SHP77 (cell line): ENCODE measurements around the gene PTPN2.
"Not testable (repeated sequence)": the region's sequence is repeated elsewhere in the genome, so short reads cannot be mapped to it uniquely, and the experiment has no call there.

ENCODE experiments used
- DNase-seq, 2 experiments: peaks; one replicate each; lab custom pipeline; 2025; lab: John Stamatoyannopoulos, UW

PTPN2 gene

GRCh38 chr18:12891561-12891960 is 7.5 kb upstream of the PTPN2 start:
- no peak for DNase-seq

GRCh38 chr18:12890964-12891363 is 6.9 kb upstream of the PTPN2 start:
- no peak for DNase-seq

GRCh38 chr18:12886498-12887126 is 2.6 kb upstream of the PTPN2 start:
- DNase-seq: peak in 1 of 2 experiments; percentile 41

DNA sequence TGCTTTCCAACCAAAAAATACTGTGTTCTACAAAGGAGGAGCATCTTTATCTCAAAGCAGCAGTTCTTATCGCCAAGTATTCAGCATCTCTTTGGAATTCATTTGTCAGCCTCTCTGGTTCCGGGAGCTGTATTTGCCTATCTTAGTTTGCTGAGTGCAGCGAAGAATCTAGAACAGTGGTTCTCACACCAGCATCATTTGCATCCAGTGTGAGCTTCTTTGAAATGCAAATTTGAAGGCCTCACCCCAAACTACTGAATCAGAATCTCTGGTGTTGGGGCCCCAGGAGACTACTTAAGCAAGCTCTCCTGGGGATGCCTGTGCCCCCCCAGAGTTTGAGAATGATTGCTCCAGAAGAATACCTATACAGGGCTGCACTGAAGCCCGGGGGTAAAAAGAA is 1.5 kb upstream of the PTPN2 start:
- no peak for DNase-seq

GRCh38 chr18:12884406-12885323 is 628 bp upstream of the PTPN2 start:
- peak in 1 of 2 experiments; percentile 62 for DNase-seq

- no peak for DNase-seq
Measured at GRCh38 chr18:12883372-12883683, 709 bp downstream of the PTPN2 start.

- no peak for DNase-seq
Measured at GRCh38 chr18:12882453-12883371, 1.3 kb downstream of the PTPN2 start.

DNA sequence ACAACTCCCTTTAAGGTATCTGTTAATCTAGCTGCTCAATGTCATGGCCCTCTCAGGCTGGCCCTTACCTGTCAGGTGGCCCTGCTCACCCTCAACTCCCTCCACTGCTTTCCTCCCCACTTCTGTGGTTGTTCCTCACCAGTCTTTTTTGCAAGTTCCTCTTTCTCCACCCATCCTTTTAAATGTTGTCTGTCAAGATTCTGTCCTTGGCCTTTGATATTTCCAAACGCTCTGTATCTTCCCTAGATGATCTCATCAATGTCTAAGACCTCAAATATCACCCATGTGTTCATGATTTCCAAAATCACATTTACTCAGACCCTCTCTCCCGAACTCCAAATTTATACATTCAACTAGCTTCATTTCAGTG is 3.5 kb downstream of the PTPN2 start:
- DNase-seq: no peak

DNA sequence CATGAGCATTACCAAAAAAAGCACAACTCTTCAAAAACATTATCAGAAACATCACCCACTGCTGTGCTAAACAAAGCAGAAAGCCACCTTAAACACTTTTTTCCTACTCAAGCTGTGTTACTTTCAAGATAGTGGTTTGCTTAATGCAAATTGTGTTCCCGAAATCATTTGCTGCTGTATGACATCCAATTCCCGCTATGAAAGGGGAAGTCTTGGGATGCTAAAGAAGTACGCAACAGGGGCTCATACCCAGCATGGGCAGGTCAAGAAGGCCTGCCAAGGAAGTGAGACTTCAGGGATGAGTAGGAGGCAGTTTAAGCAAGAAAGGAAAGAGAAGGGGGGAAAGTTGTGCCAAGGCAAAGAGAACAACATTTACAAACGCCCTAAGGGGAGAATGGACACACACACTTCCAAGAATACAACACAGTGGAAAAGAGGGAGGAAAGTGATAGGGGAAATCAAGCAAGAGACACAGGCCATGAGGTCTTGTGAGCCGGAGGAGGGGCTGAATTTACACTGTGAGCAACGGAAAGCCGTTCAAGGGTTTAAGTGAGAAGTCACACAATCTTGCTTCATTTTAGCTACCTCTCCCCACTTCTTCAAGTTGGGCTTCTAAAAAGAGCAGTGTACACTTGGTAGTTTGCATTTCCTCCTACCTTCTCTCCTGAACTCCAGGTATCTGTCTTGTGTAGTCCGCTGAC is 4.0 kb downstream of the PTPN2 start:
- DNase-seq: no peak

DNA sequence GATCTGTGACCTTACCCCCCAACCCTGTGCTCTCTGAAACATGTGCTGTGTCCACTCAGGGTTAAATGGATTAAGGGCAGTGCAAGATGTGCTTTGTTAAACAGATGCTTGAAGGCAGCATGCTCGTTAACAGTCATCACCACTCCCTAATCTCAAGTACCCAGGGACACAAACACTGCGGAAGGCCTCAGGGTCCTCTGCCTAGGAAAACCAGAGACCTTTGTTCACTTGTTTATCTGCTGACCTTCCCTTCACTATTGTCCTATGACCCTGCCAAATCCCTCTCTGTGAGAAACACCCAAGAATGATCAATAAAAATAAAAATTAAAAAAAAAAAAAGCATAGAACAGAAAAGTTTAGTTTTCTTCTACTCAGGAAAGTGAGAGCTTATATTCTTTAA is 9.0 kb downstream of the PTPN2 start:
- DNase-seq: not testable (repeated sequence)

DNA sequence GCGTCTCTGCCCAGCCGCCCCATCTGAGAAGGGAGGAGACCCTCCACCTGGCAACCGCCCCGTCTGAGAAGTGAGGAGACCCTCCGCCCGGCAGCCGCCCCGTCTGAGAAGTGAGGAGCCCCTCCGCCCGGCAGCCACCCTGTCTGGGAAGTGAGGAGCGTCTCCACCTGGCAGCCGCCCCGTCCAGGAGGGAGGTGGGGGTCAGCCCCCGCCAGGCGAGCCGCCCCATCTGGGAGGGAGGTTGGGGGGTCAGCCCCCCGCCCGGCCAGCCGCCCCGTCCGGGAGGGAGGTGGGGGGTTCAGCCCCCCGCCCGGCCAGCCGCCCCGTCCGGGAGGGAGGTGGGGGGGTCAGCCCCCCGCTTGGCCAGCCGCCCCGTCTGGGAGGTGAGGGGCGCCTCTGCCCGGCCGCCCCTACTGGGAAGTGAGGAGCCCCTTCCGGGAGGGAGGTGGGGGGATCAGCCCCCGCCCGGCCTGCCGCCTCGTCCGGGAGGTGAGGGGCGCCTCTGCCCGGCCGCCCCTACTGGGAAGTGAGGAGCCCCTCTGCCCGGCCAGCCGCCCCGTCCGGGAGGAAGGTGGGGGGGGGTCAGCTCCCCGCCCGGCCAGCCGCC is 10.0 kb downstream of the PTPN2 start:
- DNase-seq: not testable (repeated sequence)

DNA sequence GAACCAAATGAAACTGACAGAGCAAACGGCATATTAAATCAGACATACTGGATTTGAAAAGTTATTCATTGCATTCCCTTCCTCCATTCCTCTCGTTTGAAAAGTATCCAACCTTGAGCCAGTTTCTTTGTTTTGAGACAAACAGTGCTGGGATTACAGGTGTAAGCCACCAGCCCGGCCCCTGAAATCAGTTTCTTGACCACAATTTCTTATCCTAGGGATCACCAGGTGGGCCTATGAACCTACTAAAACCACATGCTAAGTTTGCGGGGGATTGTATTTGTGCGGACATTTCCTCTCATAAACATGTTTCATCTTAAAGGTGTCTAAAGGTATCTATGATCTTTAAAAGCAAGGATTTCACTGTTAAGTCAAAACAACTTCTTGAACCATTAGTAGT is 11.6 kb downstream of the PTPN2 start:
- DNase-seq: no peak

DNA sequence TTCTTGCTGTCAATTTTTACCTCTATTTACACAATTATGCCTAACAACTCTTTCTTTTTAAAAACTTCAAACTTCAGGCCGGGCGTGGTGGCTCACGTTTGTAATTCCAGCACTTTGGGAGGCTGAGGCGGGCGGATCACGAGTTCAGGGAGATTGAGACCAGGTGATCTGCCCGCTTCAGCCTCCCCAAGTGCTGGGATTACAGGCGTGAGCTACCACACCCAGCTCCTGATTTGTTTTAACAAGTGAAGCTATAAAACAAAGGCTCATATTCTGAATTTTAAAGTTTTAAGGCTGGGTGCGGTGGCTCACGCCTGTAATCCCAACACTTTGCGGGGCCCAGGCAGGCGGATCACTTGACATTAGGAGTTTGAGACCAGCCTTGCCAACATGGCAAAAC is 15.5 kb downstream of the PTPN2 start:
- no peak for DNase-seq

DNA sequence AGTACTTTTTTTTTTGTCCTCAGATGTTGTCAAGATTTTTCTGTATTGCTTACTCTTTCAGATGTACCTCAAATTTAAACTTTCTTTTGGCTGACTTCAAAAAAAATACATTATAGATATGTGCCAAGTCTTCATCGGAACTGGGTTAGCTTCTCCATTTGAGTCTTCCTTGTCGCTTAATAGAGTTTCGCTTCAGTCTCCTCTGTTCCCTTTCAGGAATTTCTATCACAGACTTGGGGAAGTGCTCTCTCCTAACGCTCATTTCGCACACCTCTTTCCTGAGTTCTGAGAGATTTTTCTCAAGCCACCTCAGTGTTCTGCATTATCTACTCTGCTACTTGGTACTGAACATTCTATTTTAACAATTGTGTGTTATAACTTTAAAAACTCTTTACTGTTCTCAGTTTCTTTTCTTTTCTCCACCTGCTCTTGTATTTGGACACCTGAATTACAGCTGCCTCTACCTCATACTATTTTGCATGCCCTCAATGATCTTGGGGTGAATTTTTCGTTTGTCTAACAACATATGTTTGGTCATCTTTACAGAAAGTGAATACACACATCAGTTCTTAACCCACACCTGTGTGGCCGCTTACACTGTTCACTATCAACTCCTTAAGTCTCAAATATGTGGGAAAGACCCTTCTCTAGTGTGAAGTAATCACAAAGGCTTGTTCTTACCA is 16.5 kb downstream of the PTPN2 start:
- no peak for DNase-seq

- no peak for DNase-seq
Measured at GRCh38 chr18:12863687-12864216, 20.3 kb downstream of the PTPN2 start.

- no peak for DNase-seq
Measured at GRCh38 chr18:12862874-12863482, 21.1 kb downstream of the PTPN2 start.

GRCh38 chr18:12862467-12862866 is 21.6 kb downstream of the PTPN2 start:
- no peak for DNase-seq

DNA sequence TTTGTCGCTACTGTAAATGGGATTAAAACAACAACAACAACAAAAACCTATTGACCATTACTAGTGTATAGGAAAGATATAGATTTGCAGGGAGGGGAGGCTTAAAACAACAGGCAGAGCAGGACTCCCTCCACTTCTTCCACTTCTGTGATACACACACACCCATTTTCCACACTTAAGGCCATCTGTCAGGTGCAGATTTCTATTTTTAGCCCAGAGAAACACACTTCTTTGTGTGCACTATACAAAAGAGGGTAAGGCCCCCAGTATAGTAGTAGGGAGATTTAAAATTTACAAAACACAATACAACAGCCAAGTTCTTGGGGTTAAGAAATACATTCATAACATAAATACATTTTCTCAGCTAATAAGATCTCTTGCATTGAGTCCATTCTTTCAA is 22.4 kb downstream of the PTPN2 start:
- DNase-seq: no peak

GRCh38 chr18:12860530-12860929 is 23.5 kb downstream of the PTPN2 start:
- DNase-seq: no peak

DNA sequence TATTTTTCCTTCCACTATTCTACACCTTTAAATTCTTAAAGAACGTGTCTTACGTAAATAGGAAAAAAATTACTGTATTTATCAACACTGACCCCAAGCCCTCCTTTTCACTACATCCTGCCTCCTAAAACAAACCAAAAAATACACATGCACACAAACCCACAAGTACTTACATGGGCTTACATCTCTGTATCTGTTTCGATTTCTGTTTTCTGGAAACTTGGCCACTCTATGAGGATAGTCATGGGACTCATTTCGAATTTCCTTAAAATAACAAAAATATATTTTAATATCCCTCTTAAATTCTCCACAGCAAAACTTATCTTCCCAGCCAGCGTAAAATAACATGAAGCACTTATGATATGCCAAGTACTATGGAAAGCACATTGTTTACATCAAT is 25.0 kb downstream of the PTPN2 start:
- no peak for DNase-seq
